Hematopoietic multipotent progenitor cell treated with erythropoietin and hydrocortisone succinate and interleukin-3 and kit ligand, for 8 days (in vitro differentiated cells): ENCODE data around the gene E4F1.
"Not testable (repeated sequence)": the region's sequence is repeated elsewhere in the genome, so short reads cannot be mapped to it uniquely, and the experiment has no call there.

ENCODE experiments used
- DNase-seq: peaks from one replicate; pipeline ENCODE4 v3.0.0-alpha.2; 2015

The E4F1 gene

DNA sequence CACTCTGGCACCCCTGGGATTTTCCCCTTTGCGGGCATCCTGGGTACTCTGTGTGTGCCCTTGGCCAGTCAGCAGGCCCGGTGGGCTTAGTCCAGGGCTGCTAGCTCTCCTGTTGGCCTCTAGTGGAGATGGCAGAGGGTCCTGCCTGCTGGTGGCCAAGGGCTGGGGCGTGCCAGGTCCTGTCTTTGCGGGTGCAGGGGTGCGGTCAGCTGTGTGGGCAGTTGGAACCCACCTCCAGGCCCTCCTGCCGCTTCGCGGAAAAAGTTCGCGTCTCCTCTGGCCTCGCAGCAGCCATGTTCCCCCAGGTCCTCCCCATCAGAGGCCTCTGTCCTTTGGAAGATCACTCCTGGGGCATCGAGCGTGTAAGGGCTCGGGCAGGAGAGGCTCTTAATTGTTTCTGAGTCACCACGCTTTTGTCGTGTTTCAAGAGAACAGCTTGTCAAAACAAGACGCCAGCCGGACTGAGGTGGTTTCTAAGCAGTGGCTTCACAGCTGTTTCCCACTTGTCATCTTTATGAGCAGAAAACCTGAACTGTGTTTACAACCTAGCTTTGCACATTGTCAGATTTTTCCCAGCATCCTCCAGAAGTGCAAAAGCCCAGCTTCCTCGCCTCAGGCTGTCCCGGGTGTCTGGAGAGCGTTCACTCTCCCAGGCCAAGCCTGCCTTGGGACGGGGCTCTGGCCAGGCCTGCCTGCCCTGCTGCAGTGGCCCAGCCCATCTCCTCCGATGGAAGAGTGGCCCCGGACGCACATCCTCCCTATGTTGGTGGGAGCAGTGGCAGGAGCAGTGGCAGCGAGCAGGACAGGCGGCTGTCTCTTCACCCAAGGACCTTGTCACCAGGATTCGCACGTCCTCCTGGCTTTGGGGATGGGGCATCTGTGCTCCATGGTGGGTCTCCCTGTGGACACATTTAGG, 7.9 kb downstream of the E4F1 start:
- no peak for DNase-seq

DNA sequence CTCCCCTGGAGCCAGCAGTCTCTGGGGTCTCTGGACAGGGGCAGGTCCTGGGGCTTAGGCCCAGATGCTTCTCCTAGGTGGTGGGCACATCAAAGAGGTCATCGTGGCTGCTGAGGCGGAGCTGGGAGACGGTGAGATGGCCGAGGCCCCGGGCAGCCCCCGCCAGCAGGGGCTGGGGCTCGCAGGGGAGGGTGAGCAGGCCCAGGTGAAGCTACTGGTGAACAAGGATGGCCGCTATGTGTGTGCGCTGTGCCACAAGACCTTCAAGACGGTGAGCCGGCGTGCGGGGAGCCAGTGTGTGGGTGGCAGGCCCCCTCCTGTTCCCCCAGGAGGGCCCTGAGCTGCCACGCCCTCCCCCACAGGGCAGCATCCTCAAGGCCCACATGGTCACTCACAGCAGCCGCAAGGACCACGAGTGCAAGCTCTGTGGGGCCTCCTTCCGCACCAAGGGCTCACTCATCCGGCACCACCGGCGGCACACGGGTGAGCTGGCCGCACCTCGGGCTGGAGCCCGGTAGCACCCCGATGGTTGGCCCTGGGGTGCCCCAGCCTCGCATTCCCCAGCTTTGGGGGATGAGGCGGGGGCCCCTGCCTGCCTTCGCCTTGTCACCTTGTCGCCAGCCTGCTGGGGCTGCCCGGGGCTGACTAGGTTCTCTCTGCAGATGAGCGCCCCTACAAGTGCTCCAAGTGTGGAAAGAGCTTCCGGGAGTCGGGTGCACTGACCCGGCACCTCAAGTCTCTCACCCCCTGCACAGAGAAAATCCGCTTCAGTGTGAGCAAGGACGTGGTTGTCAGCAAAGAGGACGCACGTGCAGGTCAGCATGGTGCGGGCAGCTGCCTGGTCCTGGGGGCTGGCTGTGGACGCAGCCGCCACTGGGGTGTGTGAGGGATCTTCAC, 9.0 kb downstream of the E4F1 start:
- DNase-seq, result no peak

DNA sequence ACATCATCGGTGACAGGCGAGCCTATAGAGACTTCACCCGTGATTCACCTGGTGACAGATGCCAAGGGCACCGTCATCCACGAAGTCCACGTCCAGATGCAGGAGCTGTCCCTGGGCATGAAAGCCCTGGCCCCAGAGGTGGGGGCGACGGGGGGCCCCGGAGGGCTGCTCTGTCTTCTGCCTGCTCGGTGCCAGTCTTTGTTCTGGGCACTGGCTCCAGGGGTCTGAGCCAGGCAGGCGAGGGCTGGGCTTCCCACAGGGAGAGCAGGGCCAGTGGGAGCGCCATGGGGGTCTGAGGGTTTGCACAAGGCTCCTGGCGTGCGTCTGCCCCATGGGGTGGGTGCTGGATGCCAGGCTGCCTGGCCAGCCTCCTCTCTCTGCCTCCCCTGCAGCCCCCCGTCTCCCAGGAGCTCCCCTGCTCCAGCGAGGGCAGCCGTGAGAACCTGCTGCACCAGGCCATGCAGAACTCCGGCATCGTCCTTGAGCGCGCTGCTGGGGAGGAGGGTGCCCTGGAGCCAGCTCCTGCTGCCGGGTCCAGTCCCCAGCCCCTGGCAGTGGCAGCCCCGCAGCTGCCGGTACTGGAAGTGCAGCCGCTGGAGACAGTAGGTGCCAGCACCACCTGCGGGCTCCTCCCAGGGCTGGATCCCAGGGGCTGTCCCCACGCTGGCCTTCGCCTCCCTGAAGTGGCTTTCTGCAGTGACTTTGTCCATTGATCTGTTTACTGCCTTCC, 9.8 kb downstream of the E4F1 start:
- DNase-seq, result no peak

DNA sequence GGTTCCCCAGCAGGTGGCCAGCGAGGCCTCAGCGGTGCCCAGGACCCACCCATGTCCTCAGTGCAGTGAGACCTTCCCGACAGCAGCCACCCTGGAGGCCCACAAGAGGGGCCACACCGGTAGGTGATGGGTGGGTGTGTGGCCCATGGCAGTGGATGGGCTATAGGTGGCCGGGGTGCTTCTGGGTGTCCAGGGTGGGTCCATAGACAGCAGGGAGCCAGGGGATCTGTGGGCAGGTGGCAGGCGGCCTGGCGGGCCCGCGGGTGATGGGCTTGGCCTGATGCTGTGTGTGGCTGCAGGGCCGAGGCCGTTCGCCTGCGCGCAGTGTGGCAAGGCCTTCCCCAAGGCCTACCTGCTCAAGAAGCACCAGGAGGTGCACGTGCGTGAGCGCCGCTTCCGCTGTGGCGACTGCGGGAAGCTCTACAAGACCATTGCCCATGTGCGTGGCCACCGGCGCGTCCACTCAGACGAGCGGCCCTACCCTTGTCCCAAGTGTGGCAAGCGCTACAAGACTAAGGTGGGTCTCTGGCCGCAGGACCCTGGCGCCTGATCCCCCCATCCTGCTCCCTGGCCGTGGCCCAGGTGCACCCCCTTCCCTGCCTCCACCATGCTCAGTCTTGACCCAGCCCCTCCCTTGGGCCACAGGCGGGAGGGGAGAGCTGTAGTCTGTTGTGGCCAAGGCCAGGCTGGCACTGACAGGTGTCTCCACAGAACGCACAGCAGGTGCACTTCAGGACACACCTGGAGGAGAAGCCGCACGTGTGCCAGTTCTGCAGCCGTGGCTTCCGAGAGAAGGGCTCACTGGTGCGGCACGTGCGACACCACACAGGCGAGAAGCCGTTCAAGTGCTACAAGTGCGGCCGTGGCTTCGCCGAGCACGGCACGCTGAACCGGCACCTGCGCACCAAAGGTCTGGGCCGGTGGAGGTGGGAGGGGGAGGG, 10.8 kb downstream of the E4F1 start:
- DNase-seq, result no peak

DNA sequence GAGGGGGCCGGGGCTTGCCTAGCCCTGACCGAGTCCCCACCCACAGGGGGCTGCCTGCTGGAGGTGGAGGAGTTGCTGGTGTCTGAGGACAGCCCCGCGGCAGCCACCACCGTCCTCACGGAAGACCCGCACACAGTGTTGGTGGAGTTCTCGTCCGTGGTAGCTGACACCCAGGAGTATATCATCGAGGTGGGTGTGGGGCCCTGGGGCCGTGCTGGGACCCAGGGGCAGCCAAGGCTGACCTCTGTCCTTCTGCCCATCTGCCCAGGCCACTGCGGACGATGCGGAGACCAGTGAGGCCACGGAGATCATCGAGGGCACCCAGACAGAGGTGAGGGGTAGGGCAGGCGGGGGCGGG, 11.4 kb downstream of the E4F1 start:
- DNase-seq, result no peak

DNA sequence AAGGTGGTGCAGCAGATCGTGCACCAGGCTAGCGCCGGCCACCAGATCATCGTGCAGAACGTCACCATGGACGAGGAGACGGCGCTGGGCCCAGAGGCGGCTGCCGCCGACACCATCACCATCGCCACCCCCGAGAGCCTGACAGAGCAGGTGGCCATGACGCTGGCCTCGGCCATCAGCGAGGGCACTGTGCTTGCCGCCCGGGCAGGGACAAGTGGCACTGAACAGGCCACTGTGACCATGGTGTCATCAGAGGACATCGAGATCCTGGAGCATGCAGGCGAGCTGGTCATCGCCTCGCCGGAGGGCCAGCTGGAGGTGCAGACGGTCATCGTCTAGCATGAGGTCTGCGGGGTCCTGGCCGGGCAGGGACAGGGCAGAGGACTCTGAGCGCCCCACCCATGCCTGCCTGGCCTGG, 11.9 kb downstream of the E4F1 start:
- no peak for DNase-seq

DNA sequence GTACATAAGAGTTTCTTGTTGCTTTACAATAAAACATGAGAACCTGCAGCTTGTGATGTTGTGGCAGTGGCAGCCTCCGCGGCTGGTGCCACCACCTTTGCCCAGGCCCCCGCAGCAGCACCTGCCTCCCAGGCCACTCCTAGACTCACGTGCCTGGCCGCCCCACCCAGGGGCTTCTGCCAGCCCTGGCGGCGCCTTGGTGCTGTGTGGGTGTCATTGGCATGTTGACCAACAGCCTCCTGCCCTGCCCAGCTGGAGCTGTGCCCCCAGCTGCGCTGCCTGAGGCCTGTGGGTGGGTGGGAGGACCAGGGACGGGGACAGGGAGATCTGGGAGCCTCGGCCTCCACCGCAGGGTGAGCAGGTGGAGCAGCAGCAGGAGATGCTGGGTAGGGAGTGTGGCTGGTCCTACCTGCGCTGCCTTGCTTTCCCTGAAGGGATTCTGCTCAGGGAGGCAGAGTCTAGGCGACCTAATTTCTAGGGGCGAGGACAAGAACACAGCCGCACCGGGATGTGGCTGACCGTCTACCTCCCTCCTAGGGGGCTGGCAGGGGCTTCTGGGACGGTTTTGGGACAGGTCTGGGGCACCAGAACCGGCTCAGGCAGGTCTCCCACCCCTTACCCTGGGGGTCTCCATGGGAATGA, 12.4 kb downstream of the E4F1 start:
- DNase-seq, result no peak

DNA sequence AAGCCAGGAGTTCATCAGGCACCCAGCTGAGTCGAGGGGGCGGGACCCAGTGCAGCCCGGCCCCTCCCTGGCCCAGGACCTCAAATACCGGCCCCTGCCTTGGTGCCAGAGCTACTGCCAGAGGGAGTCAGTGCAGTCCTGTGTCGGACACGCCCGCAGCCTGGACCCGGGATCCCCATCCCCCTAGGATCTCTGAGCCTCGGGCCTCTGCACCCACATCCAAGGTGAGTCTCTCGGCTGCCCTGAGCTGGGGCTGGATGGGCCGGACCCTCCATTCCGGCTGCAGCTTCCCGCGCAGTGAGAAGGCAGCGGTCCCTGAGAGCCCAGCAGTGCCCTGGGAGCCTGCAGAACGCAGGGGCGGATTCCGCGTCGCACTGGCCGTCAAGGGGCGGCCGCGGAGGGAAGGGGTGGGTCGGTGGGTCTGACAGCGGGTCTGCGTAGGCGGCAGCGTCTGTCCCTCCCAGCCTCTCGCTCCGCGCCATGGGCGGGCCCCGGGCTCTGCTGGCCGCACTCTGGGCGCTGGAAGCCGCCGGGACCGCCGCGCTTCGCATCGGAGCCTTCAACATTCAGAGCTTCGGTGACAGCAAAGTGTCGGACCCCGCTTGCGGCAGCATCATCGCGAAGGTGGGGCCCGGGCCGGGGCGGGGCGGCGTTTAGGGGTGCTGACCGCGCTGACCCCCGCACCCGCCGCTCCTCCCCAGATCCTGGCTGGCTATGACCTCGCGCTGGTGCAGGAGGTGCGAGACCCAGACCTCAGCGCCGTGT, 13.1 kb downstream of the E4F1 start, which contains the start of gene DNASE1L2:
Gene DNASE1L2, plus strand, starts transcription at position 108 of the 765 bp plus-strand sequence. Its CDS starts 373 bp downstream, at position 481.
- DNase-seq, result peak; percentile 19

DNA sequence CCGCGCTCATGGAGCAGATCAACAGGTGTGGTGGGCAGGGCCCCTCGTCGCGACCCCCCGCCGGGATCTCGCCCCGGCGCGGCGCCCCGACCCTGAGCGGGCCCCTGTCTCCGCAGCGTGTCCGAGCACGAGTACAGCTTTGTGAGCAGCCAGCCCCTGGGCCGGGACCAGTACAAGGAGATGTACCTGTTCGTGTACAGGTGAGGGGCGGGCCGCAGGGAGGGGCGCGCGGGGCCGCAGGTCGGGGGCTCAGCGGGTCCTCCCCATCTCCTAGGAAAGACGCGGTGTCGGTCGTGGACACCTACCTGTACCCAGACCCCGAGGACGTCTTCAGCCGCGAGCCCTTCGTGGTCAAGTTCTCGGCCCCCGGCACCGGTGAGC, 13.7 kb downstream of the E4F1 start:
- DNase-seq, result no peak

DNA sequence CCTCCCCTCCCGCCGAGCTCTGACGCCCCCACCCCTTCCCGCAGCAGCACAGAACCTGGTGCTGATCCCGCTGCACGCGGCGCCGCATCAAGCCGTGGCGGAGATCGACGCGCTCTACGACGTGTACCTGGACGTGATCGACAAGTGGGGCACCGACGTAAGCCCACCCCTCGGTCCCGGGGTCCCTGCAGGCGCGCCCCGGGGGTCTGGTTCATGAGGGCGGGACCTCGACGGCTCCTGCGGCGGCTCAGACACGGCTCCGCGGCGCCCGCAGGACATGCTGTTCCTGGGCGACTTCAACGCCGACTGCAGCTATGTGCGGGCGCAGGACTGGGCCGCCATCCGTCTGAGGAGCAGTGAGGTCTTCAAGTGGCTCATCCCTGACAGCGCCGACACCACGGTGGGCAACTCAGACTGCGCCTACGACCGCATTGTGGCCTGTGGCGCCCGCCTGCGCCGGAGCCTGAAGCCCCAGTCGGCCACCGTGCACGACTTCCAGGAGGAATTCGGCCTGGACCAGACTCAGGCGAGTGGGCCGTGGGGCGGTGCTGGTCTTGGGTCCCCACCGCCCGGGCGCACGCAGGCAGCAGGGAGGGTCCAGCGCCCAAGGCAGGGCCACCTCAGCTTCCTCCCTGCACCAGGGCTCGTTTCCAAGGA, 14.2 kb downstream of the E4F1 start:
- no peak for DNase-seq

DNA sequence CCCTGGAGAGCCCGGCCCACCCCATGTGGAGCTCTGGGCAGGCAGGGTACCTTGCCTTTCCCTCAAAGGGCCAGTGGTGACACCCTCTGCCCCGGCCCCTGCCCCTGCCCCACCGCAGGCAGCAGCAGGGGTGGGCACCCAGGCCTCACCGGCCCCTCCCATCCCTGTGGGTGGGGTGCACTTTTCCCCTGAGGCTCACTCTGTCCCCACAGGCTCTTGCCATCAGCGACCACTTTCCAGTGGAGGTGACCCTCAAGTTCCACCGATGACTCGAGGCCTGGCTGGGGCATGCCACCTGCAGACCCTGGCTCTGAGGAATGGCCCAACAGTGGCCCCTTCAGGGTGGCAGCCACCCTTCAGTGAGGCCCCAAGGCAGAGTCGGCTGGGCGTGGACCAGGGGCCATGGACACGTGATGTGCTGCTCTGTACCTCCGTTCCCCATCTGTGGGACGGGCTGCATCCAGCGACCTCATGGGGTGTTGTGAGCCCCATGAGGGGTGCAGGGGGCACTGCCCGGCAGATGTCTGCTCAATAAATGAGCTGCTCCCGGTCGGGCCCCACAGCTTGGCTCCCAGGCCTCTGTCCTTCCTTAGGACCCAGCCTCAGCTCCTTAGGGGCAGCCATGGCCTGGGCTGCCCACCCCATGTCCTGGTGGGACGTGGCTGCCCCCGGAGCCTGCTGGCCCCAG, 14.9 kb downstream of the E4F1 start:
- peak; percentile 10 for DNase-seq

DNA sequence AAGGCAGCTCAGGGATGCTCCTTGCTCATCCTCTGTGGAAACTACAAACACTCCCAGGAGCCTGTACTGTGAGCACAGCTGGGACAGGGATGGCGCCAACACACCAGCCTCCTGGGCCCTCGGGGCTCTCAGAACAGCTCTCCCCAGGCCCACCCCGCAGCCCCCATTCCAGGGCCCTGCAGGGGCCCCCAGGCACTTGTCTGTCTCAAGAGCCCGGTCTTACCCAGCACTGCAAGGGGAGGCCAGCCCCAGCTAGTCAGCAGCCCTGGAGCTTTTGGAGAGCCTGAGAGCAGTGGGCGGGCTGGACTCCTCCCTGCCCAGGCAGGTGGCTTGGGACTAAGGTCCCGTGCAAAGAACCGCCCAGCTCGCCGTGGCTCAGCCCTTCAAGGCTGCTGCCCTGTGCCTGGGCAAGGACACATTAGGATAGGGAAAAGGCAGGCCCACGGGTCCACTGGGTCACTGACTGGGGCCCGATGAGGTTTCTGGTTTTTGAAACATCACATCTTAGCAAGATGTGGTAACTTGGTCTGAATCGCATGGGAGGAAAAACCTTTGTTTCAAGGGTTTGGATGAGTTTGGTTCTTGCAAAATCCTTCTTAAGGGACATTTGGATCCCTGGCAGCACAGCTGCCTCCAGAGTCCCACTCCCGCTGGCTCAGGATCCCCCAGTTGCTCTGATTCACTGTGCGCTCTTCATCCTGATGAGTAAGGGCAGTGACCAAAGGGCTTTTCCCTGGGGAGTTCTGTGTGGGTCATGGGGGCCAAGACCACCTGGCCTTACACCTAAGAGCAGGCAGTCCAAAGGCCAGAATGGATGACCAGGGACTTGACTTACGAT, 15.7 kb downstream of the E4F1 start:
- no peak for DNase-seq

DNA sequence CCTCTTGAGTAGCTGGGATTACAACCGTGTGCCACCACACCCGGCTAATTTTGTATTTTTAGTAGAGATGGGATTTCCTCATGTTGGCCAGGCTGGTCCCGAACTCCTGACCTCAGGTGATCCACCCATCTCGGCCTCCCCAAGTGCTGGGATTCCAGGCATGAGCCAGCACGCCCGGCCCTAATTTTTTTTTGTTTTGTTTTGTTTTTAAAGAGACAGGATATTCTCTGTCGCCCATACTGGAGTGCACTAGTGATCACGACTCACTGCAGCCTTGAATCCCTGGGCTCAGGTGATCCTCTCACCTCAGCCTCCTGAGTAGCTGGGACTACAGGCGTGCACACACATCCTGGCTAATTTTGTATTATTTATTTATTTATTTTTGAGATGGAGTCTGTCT, 16.9 kb downstream of the E4F1 start:
- DNase-seq, result not testable (repeated sequence)

DNA sequence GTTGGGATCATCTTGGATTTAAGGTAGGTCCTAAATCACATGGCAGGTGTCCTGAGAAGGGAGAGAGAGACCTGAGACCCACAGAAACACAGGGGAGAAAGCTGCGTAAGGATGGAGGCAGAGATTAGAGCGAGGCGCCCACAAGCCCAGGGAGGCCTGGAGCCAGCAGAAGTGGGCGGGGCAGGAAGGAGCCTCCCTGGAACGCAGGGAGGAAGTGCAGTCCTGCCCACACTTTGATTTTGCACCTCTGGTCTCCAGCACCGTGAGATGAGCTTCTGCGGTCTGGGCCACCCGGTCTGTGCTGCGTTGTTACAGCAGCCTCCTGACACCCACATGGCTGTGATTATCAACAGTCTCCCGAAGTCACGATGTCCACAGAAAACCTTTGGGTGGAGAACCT, 19.2 kb downstream of the E4F1 start:
- DNase-seq, result no peak

DNA sequence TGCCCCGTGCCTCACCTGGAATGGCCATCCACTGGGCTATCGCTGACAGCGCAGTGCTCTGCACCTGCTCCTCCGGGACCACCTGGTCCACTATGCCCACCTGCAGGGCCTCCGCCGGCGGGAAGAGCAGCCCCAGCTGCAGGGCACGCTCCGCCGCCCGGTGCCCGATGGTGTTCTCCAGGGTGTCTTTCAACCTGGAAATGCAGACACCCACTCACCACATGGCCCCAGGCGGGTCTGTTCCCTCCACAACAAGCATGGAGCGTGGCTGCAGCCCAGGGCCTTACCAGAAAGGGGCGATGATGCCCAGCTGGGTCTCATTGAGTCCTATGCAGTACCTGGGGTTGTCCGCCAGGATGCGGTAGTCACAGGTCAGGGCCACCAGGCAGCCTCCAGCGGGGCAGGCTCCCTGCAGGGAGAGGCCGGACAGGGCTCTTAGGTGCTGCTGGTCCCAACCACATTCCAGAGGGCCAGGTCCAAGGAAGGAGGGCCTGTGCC, 19.7 kb downstream of the E4F1 start:
- DNase-seq, result peak; percentile 11

DNA sequence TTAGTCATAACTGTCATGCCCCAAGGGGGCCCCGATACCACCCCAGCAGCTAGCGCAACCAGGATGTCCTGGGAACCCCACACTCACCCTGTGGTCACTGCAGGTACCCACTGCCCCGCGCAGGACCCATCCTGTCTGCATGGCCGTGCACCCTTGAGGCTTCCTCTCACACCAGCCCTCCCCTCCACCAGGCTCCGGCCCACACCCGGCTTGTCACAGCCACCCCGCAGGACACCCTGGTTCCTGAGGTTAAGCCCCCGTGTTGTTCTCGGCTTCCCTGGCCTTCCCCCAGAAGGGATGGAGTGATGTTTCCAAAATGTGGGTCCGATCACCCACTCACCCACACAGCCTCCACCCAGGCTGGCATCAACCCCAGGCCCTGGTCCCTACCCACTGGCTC, 20.4 kb downstream of the E4F1 start:
- DNase-seq, result no peak

DNA sequence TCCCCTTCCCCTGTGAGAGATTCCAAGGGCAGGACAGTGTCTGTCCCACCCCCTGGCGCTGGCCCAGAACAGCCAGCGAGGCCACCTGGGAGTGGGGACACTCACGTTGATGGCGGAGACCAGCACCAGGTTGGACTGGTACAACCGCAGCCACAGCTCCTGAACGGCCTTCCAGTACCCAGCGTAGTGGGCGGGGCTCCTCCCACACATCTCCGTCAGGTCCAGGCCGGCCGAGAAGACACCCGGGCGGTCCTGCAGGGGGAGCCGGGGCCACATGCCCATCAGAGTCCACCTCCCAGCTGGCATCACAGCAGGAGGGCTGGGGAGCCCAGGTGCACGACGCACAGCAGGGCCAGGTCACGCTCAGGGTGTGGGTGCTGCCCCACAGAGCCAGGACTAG, 20.9 kb downstream of the E4F1 start:
- no peak for DNase-seq
